GM12878 (cell line): ENCODE measurements around the gene PSMC3IP. TPM values are rescaled to one million over a fixed set of nuclear protein-coding genes. Genes with fewer than 3 reads are reported as not detected.

Source experiments
- ATF2 ChIP-seq: IDR thresholded peaks from 2 replicates; pipeline ENCODE4 v1.6.1; 2012; ENCODE audit warnings: low read length, inconsistent platforms
- CBFB ChIP-seq: IDR thresholded peaks from 2 replicates; pipeline ENCODE4 v1.6.1; 2016; ENCODE audit warnings: antibody characterized with exemption, low read depth
- CEBPB ChIP-seq, 2 experiments: fragments of 150-350 bp in 1 of 2; IDR thresholded peaks; 2 replicates each; pipeline ENCODE4 v1.6.1; 2012 to 2014; ENCODE audit warnings: low read depth in 2 of 2, low read length in 2 of 2, borderline replicate concordance in 1 of 2, inconsistent platforms in 1 of 2
- ETV6 ChIP-seq, 2 experiments: fragments of 450-650 bp in 1 of 2; IDR thresholded peaks in 1 of 2; conservative IDR thresholded peaks in 1 of 2; 2 replicates each; pipeline ENCODE4 v1.6.1; 2014; ENCODE audit warnings: antibody characterized with exemption in 1 of 2, borderline replicate concordance in 1 of 2, low read depth in 1 of 2, mild to moderate bottlenecking in 1 of 2, moderate library complexity in 1 of 2
- EZH2 ChIP-seq: IDR thresholded peaks from 2 replicates; pipeline ENCODE4 v1.6.1; 2012; ENCODE audit warnings: low read depth, mild to moderate bottlenecking, control low read depth, inconsistent platforms, low read length, borderline replicate concordance; ENCODE audit not compliant: control insufficient read depth
- FOS ChIP-seq: IDR thresholded peaks from 3 replicates; pipeline ENCODE4 v1.6.1; 2011; ENCODE audit warnings: borderline replicate concordance; ENCODE audit not compliant: insufficient read length; ENCODE audit errors: extremely low read depth
- FOXK2 ChIP-seq: fragments of 450-650 bp; IDR thresholded peaks from 2 replicates; pipeline ENCODE4 v1.6.1; 2017; ENCODE audit warnings: mild to moderate bottlenecking, moderate library complexity
- HDGF ChIP-seq: fragments of 450-650 bp; IDR thresholded peaks from 2 replicates; pipeline ENCODE4 v1.6.1; 2016; ENCODE audit warnings: antibody characterized with exemption
- MEF2A ChIP-seq: IDR thresholded peaks from 2 replicates; pipeline ENCODE4 v1.6.1; 2011; ENCODE audit warnings: low read depth, mild to moderate bottlenecking, low read length, moderate library complexity; ENCODE audit not compliant: insufficient read depth
- NR2C1 ChIP-seq: fragments of 450-650 bp; IDR thresholded peaks from 2 replicates; pipeline ENCODE4 v1.6.1; 2017; ENCODE audit warnings: antibody characterized with exemption, mild to moderate bottlenecking, moderate library complexity
- SIN3A ChIP-seq: IDR thresholded peaks from 2 replicates; pipeline ENCODE4 v1.6.1; 2012; ENCODE audit warnings: low read depth, low read length, improper control_type of control experiment
- SP1 ChIP-seq: IDR thresholded peaks from one replicate; pipeline ENCODE4 v1.6.1; 2011; ENCODE audit warnings: low read depth, low read length
- STAT3 ChIP-seq: IDR thresholded peaks from 2 replicates; pipeline ENCODE4 v1.6.1; 2011; ENCODE audit warnings: low read depth, low read length, improper control_type of control experiment
- ZNF274 ChIP-seq: IDR thresholded peaks from one replicate; pipeline ENCODE4 v1.8.0; 2011; ENCODE audit not compliant: insufficient read length, insufficient read depth
- polyA plus RNA-seq, 11 experiments: library from polyadenylated mRNA; depleted of rRNA in 4 of 11; unstranded in 6 of 11; stranded (reverse) in 5 of 11; fragments of >200 nt; fragmentation: Nextera tagmentation in 4 of 11; fragmentation: Illumina TruSeq in 1 of 11; extraction: Ambion mirVana in 4 of 11; extraction: Trizol in 1 of 11; gene quantifications; 1 replicate in 1 of 11; 2 replicates in 10 of 11; pipeline versions ENCODE4 v1.2.1 to v1.2.3, GENCODE V29; 2011 to 2016; ENCODE audit warnings: inconsistent platforms in 2 of 11, missing spikeins in 2 of 11, low read depth in 1 of 11
- total RNA-seq, 4 experiments: library from RNA; depleted of rRNA in 3 of 4; stranded (reverse); fragments of >200 nt in 3 of 4; fragmentation: Illumina TruSeq in 1 of 4; extraction: Trizol in 1 of 4; gene quantifications; 2 replicates each; pipeline versions ENCODE4 v1.2.1 to v1.2.3, GENCODE V29; 2013 to 2021
- TF ChIP-seq, protein P1 (sequence below): IDR thresholded peaks from 2 replicates; pipeline ENCODE4 v1.6.1; 2012; ENCODE audit warnings: low read depth, low read length, improper control_type of control experiment
- TF ChIP-seq, protein P2 (sequence below): fragments of 450-650 bp; IDR thresholded peaks from 2 replicates; pipeline ENCODE4 v1.6.1; 2016; ENCODE audit warnings: mild to moderate bottlenecking
- TF ChIP-seq, protein P3 (sequence below): fragments of 450-650 bp; IDR thresholded peaks from 2 replicates; pipeline ENCODE4 v1.6.1; 2016; ENCODE audit warnings: mild to moderate bottlenecking, moderate library complexity, borderline replicate concordance
- TF ChIP-seq, protein P4 (sequence below): IDR thresholded peaks from 2 replicates; pipeline ENCODE4 v1.6.1; 2011; ENCODE audit warnings: mild to moderate bottlenecking, low read depth, low read length, moderate library complexity; ENCODE audit not compliant: insufficient replicate concordance

PSMC3IP gene
- total and polyA plus RNA-seq, 10 of the 15 experiments (the other 5 are each of a cell fraction or from before 2014, with no cell fraction given): 6.8 to 34.5 (median 17.7) TPM

DNA sequence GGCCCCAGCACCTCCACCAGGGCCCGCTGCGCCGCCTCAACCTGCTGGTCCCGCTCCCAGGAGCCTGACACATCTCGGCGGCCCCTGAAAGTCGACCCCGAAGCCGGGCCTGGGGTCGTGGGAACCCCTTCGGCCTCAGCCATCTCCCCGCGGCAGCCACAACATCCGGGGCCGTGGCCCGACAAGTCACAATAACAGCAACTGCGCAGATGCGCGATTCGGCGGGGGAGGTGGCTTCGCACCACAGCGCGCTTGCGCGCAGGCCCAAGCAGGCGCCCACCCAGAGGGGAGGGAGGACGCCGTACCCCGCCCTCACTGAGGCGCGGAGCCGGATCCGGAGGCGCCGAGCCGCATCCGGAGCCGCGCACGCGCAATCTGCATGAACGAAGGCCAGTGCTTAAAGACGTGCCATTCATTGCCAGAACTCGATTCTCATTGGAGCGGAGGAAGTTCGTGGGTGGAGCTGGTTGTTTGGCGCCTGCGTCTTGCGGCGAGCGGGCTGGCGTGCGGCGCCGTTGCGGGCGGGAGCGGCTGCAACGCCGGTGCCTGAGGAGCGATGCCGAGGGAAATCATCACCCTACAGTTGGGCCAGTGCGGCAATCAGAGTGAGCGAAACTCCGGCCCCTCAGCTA is 31.8 kb upstream of the PSMC3IP start, which contains the start of the genes RETREG3 and TUBG1 (continued):
- TF ChIP-seq ATF2 (no peak), HDGF (peak; percentile 93), MEF2A (no peak), ETV6 (conservative IDR thresholded peaks at IDR 0.05 in 1 of 2, IDR thresholded peaks at IDR 0.05 in 1 of 2; ENCODE audit: borderline replicate concordance in 1 of 2, low read depth in 1 of 2) (no peak), FOXK2 (peak; percentile 51; the same call in 1 of the 2 replicates), SP1 (peak; percentile 72), CBFB (peak; percentile 33; the same call in 1 of the 2 replicates), EZH2 (no peak), ZNF274 (no peak), STAT3 (no peak), FOS (no peak), SIN3A (peak; percentile 59; the same call in 1 of the 2 replicates), CEBPB (IDR thresholded peaks at IDR 0.05; ENCODE audit: borderline replicate concordance in 1 of 2, low read depth in 2 of 2, low read length in 2 of 2) (no peak), NR2C1 (no peak)
- TF ChIP-seq, protein P1, sequence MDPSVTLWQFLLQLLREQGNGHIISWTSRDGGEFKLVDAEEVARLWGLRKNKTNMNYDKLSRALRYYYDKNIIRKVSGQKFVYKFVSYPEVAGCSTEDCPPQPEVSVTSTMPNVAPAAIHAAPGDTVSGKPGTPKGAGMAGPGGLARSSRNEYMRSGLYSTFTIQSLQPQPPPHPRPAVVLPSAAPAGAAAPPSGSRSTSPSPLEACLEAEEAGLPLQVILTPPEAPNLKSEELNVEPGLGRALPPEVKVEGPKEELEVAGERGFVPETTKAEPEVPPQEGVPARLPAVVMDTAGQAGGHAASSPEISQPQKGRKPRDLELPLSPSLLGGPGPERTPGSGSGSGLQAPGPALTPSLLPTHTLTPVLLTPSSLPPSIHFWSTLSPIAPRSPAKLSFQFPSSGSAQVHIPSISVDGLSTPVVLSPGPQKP: no peak
- TF ChIP-seq, protein P2, sequence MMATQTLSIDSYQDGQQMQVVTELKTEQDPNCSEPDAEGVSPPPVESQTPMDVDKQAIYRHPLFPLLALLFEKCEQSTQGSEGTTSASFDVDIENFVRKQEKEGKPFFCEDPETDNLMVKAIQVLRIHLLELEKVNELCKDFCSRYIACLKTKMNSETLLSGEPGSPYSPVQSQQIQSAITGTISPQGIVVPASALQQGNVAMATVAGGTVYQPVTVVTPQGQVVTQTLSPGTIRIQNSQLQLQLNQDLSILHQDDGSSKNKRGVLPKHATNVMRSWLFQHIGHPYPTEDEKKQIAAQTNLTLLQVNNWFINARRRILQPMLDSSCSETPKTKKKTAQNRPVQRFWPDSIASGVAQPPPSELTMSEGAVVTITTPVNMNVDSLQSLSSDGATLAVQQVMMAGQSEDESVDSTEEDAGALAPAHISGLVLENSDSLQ: peak; percentile 97
- TF ChIP-seq, protein P3, sequence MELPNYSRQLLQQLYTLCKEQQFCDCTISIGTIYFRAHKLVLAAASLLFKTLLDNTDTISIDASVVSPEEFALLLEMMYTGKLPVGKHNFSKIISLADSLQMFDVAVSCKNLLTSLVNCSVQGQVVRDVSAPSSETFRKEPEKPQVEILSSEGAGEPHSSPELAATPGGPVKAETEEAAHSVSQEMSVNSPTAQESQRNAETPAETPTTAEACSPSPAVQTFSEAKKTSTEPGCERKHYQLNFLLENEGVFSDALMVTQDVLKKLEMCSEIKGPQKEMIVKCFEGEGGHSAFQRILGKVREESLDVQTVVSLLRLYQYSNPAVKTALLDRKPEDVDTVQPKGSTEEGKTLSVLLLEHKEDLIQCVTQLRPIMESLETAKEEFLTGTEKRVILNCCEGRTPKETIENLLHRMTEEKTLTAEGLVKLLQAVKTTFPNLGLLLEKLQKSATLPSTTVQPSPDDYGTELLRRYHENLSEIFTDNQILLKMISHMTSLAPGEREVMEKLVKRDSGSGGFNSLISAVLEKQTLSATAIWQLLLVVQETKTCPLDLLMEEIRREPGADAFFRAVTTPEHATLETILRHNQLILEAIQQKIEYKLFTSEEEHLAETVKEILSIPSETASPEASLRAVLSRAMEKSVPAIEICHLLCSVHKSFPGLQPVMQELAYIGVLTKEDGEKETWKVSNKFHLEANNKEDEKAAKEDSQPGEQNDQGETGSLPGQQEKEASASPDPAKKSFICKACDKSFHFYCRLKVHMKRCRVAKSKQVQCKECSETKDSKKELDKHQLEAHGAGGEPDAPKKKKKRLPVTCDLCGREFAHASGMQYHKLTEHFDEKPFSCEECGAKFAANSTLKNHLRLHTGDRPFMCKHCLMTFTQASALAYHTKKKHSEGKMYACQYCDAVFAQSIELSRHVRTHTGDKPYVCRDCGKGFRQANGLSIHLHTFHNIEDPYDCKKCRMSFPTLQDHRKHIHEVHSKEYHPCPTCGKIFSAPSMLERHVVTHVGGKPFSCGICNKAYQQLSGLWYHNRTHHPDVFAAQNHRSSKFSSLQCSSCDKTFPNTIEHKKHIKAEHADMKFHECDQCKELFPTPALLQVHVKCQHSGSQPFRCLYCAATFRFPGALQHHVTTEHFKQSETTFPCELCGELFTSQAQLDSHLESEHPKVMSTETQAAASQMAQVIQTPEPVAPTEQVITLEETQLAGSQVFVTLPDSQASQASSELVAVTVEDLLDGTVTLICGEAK: no peak
- TF ChIP-seq, protein P4, sequence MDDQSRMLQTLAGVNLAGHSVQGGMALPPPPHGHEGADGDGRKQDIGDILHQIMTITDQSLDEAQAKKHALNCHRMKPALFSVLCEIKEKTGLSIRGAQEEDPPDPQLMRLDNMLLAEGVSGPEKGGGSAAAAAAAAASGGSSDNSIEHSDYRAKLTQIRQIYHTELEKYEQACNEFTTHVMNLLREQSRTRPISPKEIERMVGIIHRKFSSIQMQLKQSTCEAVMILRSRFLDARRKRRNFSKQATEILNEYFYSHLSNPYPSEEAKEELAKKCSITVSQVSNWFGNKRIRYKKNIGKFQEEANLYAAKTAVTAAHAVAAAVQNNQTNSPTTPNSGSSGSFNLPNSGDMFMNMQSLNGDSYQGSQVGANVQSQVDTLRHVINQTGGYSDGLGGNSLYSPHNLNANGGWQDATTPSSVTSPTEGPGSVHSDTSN: peak; percentile 90
